ENCODE results near the gene ACOT11.

- TF ChIP-seq EZH2 (optimal IDR thresholded peaks at IDR 0.05; ENCODE audit: low read depth, low read length) (no peak), CTCF (IDR thresholded peaks at IDR 0.05; ENCODE audit: low read length) (no peak), EZH2phosphoT487 (IDR thresholded peaks at IDR 0.05; ENCODE audit: low read length) (no peak)
Measured at GRCh38 chr1:54556110-54556509, 8.1 kb downstream of the ACOT11 start.

Measured in MM.1S (cell line).